Parathyroid adenoma (tissue), 2 donors: ENCODE data around the gene MCC.

Source experiments
- H2AFZ ChIP-seq: fragments of 300-600 bp; sonication (generic); one replicate; pipeline ENCODE4 v1.7.0; 2017; ENCODE audit warnings: antibody characterized with exemption, mild to moderate bottlenecking
- H3K27ac ChIP-seq: fragments of 300-600 bp; sonication (generic); one replicate; pipeline ENCODE4 v1.7.0; 2017
- H3K27me3 ChIP-seq: fragments of 300-600 bp; sonication (generic); one replicate; pipeline ENCODE4 v1.7.0; 2017; ENCODE audit warnings: low read length; ENCODE audit not compliant: control insufficient read depth, insufficient read depth
- H3K36me3 ChIP-seq: fragments of 300-600 bp; sonication (generic); one replicate; pipeline ENCODE4 v1.7.0; 2017; ENCODE audit warnings: low read length; ENCODE audit not compliant: control insufficient read depth, insufficient read depth
- H3K4me1 ChIP-seq: fragments of 300-600 bp; sonication (generic); one replicate; pipeline ENCODE4 v1.7.0; 2017; ENCODE audit warnings: control low read depth
- H3K4me2 ChIP-seq: fragments of 300-600 bp; sonication (generic); one replicate; pipeline ENCODE4 v1.7.0; 2017; ENCODE audit warnings: low read length
- H3K4me3 ChIP-seq: fragments of 300-600 bp; sonication (generic); one replicate; pipeline ENCODE4 v1.7.0; 2017; ENCODE audit warnings: low read depth, low read length
- H3K79me2 ChIP-seq: fragments of 300-600 bp; sonication (generic); one replicate; pipeline ENCODE4 v1.7.0; 2017; ENCODE audit warnings: control low read depth
- H3K9ac ChIP-seq: fragments of 300-600 bp; sonication (generic); one replicate; pipeline ENCODE4 v1.7.0; 2017; ENCODE audit warnings: mild to moderate bottlenecking
- H3K9me3 ChIP-seq: fragments of 300-600 bp; sonication (generic); one replicate; pipeline ENCODE4 v1.7.0; 2017; ENCODE audit warnings: low read length; ENCODE audit not compliant: control insufficient read depth
- CTCF ChIP-seq: fragments of 300-600 bp; sonication (generic); IDR thresholded peaks from one replicate; pipeline ENCODE4 v1.7.0; 2017; ENCODE audit warnings: antibody characterized with exemption, mild to moderate bottlenecking
- donor health status: primary hyperparathyroidism.

Gene MCC

GRCh38 chr5:113433862-113434612 lies 54.2 kb downstream of the MCC start:
- H3K4me3 ChIP-seq, result no peak overlapping the region
- H3K27ac ChIP-seq, result no peak overlapping the region
- no peaks in the 10 kb centered on the region for H3K4me1 ChIP-seq
- no peak overlapping the region for H3K4me2 ChIP-seq
- H3K27me3 ChIP-seq, result no peaks in the 10 kb centered on the region
- no peak for TF ChIP-seq CTCF
- no peaks in the 10 kb centered on the region for H3K36me3 ChIP-seq
- no peaks in the 10 kb centered on the region for H3K79me2 ChIP-seq
- H3K9ac ChIP-seq, result no peak overlapping the region
- H3K9me3 ChIP-seq, result no peaks in the 10 kb centered on the region
- no peak overlapping the region for H2AFZ ChIP-seq

- no peak for TF ChIP-seq CTCF
- no peak overlapping the region for H3K9ac ChIP-seq
- no peaks in the 10 kb centered on the region for H3K9me3 ChIP-seq
- H3K27ac ChIP-seq, result no peak overlapping the region
- no peak overlapping the region for H3K4me3 ChIP-seq
- H3K4me2 ChIP-seq, result no peak overlapping the region
- H3K4me1 ChIP-seq, result no peaks in the 10 kb centered on the region
- H3K36me3 ChIP-seq, result no peaks in the 10 kb centered on the region
- no peak overlapping the region for H2AFZ ChIP-seq
- H3K79me2 ChIP-seq, result no peaks in the 10 kb centered on the region
- H3K27me3 ChIP-seq, result no peaks in the 10 kb centered on the region
Observed at GRCh38 chr5:113433071-113433470, 55.2 kb downstream of the MCC start.

GRCh38 chr5:113427871-113428574 lies 60.2 kb downstream of the MCC start:
- Histone ChIP-seq H3K9ac (no peak overlapping the region), H3K79me2 (no peaks in the 10 kb centered on the region), H3K4me1 (peaks cover 3% of the 10 kb centered on the region), H2AFZ (no peak overlapping the region), H3K4me2 (no peak overlapping the region), H3K27me3 (no peaks in the 10 kb centered on the region), H3K4me3 (no peak overlapping the region), H3K9me3 (no peaks in the 10 kb centered on the region), H3K36me3 (no peaks in the 10 kb centered on the region), H3K27ac (no peak overlapping the region)
- TF ChIP-seq CTCF, result no peak

GRCh38 chr5:113425909-113426308 lies 62.3 kb downstream of the MCC start:
- Histone ChIP-seq H3K27me3 (no peaks in the 10 kb centered on the region), H3K27ac (peak overlapping the region; percentile 30), H3K4me2 (no peak overlapping the region), H2AFZ (peak overlapping the region; percentile 47), H3K4me3 (no peak overlapping the region), H3K9ac (no peak overlapping the region), H3K79me2 (no peaks in the 10 kb centered on the region), H3K4me1 (peaks cover 10% of the 10 kb centered on the region), H3K36me3 (no peaks in the 10 kb centered on the region), H3K9me3 (no peaks in the 10 kb centered on the region)
- TF ChIP-seq CTCF, result no peak
